ENCODE data around the gene DOCK9.

Gene DOCK9

GRCh38 chr13:98751367-98751782 lies 226.5 kb downstream of the DOCK9 start:
- no peak overlapping the region for H3K4me3 ChIP-seq (ENCODE audit: low read depth, low read length)
- no peak for TF ChIP-seq CTCF (IDR thresholded peaks at IDR 0.05; ENCODE audit: low read depth, low read length)

- no peak for TF ChIP-seq CTCF (IDR thresholded peaks at IDR 0.05; ENCODE audit: low read depth, low read length)
These were observed 228.4 kb downstream of the DOCK9 start for GRCh38 chr13:98749501-98749900.

GRCh38 chr13:98746968-98747367 lies 230.9 kb downstream of the DOCK9 start:
- H3K4me3 ChIP-seq (ENCODE audit: low read depth, low read length), result no peak overlapping the region
- TF ChIP-seq CTCF (IDR thresholded peaks at IDR 0.05; ENCODE audit: low read depth, low read length), result no peak

More at GRCh38 chr13:98749501-98749900, 228.4 kb downstream of the DOCK9 start:
- H3K4me3 ChIP-seq (ENCODE audit: low read depth, low read length), result no peak overlapping the region

Measured in WI38 (cell line).